ENCODE data around the gene EGFLAM. TPM values are rescaled to one million over a fixed set of nuclear protein-coding genes. Genes with fewer than 3 reads are reported as not detected.

EGFLAM gene
- total and polyA plus RNA-seq, 9 of the 15 experiments (the other 6 are each of a cell fraction or from before 2014, with no cell fraction given), result 0.09 to 2.5 (median 1.0) TPM

- no peak overlapping the region for H3K4me3 ChIP-seq
- no TSS peak for BruUV-seq (replicated peaks)
- POLR2A ChIA-PET, result interaction anchor here (0.9 to 1.1 kb wide), 2 partner anchors 10 to 12 kb away, joined by 4 read pairs; no protein-coding TSS in a partner anchor
- FAIRE-seq (no peak), ATAC-seq (no peak), DNase-seq (ENCODE audit: extremely low read depth in 1 of 4, low spot score in 3 of 4) (no peak)
- intact Hi-C loops (cut with micrococcal nuclease), result no loop called here
- CTCF ChIA-PET (ENCODE audit: low intra/inter-chr PET ratio), result no interaction called here
- H3K27me3 ChIP-seq (ENCODE audit: control insufficient read depth in 2 of 2, insufficient read depth in 2 of 2, low read length in 2 of 2), result peaks cover 5 to 39% of the 10 kb centered on the region in 2 experiments
- H3K9ac ChIP-seq (ENCODE audit: insufficient read depth in 1 of 2, low read depth in 2 of 2, low read length in 2 of 2), result no peak overlapping the region
- H3K9me1 ChIP-seq (ENCODE audit: control insufficient read depth, insufficient read depth, low read length), result no peaks in the 10 kb centered on the region
- in situ Hi-C loops (cut with MboI), result no loop called here
- no peak overlapping the region for H3K4me2 ChIP-seq (ENCODE audit: insufficient read depth, low read length)
- H4K20me1 ChIP-seq (replicated peaks; ENCODE audit: control insufficient read depth, insufficient read depth, low read length), result no peaks in the 10 kb centered on the region
- no peaks in the 10 kb centered on the region for H3K36me3 ChIP-seq (ENCODE audit: control insufficient read depth, insufficient read depth, low read length)
- H3K9me3 ChIP-seq (replicated peaks; ENCODE audit: control insufficient read depth, insufficient read depth, low read depth, low read length), result no peaks in the 10 kb centered on the region
- no peak overlapping the region for H2AFZ ChIP-seq (ENCODE audit: low read depth, low read length)
- no peaks in the 10 kb centered on the region for H3K79me2 ChIP-seq (ENCODE audit: control insufficient read depth, insufficient read depth, low read length)
- no peak overlapping the region for H3K27ac ChIP-seq (ENCODE audit: extremely low read depth, low read depth, low read length)
- H3K4me1 ChIP-seq (replicated peaks in 1 of 2; ENCODE audit: control insufficient read depth in 2 of 2, insufficient read depth in 2 of 2, low read length in 2 of 2), result peaks cover 0 to 8% of the 10 kb centered on the region in 2 experiments; a peak in 2 of 5 replicates
- 8% methylated on average over 10 of the region's 10 CpGs for WGBS (ENCODE audit: insufficient coverage, low coverage, missing lambda C conversion rate)
- no peak for TF ChIP-seq BCOR (IDR thresholded peaks at IDR 0.05)
- TF ChIP-seq, protein P1, sequence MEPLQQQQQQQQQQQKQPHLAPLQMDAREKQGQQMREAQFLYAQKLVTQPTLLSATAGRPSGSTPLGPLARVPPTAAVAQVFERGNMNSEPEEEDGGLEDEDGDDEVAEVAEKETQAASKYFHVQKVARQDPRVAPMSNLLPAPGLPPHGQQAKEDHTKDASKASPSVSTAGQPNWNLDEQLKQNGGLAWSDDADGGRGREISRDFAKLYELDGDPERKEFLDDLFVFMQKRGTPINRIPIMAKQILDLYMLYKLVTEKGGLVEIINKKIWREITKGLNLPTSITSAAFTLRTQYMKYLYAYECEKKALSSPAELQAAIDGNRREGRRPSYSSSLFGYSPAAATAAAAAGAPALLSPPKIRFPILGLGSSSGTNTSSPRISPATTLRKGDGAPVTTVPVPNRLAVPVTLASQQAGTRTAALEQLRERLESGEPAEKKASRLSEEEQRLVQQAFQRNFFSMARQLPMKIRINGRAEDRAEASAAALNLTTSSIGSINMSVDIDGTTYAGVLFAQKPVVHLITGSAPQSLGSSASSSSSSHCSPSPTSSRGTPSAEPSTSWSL (CRISPR knock-in tag; IDR thresholded peaks at IDR 0.05; ENCODE audit: borderline replicate concordance), result no peak
- TF ChIP-seq GTF2F1 (IDR thresholded peaks at IDR 0.05; ENCODE audit: low read depth, low read length), result no peak
- no peak for TF ChIP-seq IFI16 (CRISPR knock-in tag; IDR thresholded peaks at IDR 0.05)
- no peak for TF ChIP-seq ZNF507 (tag; conservative IDR thresholded peaks at IDR 0.05)
- no peak for TF ChIP-seq CCNT2 (IDR thresholded peaks at IDR 0.05; ENCODE audit: borderline replicate concordance, extremely low read depth, insufficient read length, low read depth, low read length)
- no peak for TF ChIP-seq GTF2A2 (tag; IDR thresholded peaks at IDR 0.05)
- TF ChIP-seq ZNF699 (CRISPR knock-in tag; IDR thresholded peaks at IDR 0.05; ENCODE audit: insufficient replicate concordance), result no peak
- no peak for TF ChIP-seq ZBTB33 (CRISPR knock-in tag; IDR thresholded peaks at IDR 0.05)
- no peak for TF ChIP-seq ASH1L (IDR thresholded peaks at IDR 0.05; ENCODE audit: borderline replicate concordance, low read depth, partially characterized antibody)
Measured at GRCh38 chr5:38463634-38464521, 205.5 kb downstream of the EGFLAM start.

Data from K562 (cell line).